SK-N-SH (cell line): ENCODE results near the gene DCAF8.

Experiments
- CHD2 ChIP-seq: fragments of 150-350 bp; IDR thresholded peaks from 2 replicates; pipeline ENCODE4 v1.6.1; 2018; ENCODE audit warnings: low read length; ENCODE audit not compliant: partially characterized antibody
- EP300 ChIP-seq, 2 experiments: IDR thresholded peaks; 2 replicates each; pipeline versions ENCODE4 v1.4.0 to v1.6.1; 2012; ENCODE audit warnings: borderline replicate concordance in 1 of 2, low read depth in 1 of 2, low read length in 1 of 2
- MAX ChIP-seq: IDR thresholded peaks from 2 replicates; pipeline ENCODE4 v1.4.0; 2012; ENCODE audit warnings: low read depth
- NFIC ChIP-seq: IDR thresholded peaks from 2 replicates; pipeline ENCODE4 v1.4.0; 2012; ENCODE audit warnings: borderline replicate concordance
- POLR2AphosphoS5 ChIP-seq: IDR thresholded peaks from 2 replicates; pipeline ENCODE4 v1.6.1; 2012; ENCODE audit warnings: low read depth, low read length
- REST ChIP-seq: IDR thresholded peaks from 2 replicates; pipeline ENCODE4 v1.6.1; 2012; ENCODE audit warnings: mild to moderate bottlenecking, low read depth, low read length, moderate library complexity
- SIN3A ChIP-seq: IDR thresholded peaks from 2 replicates; pipeline ENCODE4 v1.6.1; 2012; ENCODE audit warnings: low read depth, mild to moderate bottlenecking, low read length, moderate library complexity, borderline replicate concordance
- SMC3 ChIP-seq: IDR thresholded peaks from 2 replicates; pipeline ENCODE4 v1.6.1; 2012; ENCODE audit warnings: low read depth, low read length, improper control_type of control experiment
- TF ChIP-seq, protein P1 (sequence below): fragments of 200-600 bp; sonication (generic); IDR thresholded peaks from 2 replicates; pipeline ENCODE4 v1.6.1; 2017; ENCODE audit warnings: antibody characterized with exemption, mild to moderate bottlenecking, moderate library complexity

GRCh38 chr1:160293020-160293968 lies 30.9 kb upstream of the DCAF8 start:
- TF ChIP-seq, protein P1, sequence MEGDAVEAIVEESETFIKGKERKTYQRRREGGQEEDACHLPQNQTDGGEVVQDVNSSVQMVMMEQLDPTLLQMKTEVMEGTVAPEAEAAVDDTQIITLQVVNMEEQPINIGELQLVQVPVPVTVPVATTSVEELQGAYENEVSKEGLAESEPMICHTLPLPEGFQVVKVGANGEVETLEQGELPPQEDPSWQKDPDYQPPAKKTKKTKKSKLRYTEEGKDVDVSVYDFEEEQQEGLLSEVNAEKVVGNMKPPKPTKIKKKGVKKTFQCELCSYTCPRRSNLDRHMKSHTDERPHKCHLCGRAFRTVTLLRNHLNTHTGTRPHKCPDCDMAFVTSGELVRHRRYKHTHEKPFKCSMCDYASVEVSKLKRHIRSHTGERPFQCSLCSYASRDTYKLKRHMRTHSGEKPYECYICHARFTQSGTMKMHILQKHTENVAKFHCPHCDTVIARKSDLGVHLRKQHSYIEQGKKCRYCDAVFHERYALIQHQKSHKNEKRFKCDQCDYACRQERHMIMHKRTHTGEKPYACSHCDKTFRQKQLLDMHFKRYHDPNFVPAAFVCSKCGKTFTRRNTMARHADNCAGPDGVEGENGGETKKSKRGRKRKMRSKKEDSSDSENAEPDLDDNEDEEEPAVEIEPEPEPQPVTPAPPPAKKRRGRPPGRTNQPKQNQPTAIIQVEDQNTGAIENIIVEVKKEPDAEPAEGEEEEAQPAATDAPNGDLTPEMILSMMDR = no peak
- TF ChIP-seq CHD2 (no peak), MAX (no peak), POLR2AphosphoS5 (no peak), SMC3 (no peak), NFIC (no peak), SIN3A (no peak), REST (no peak), EP300 (IDR thresholded peaks at IDR 0.05; ENCODE audit: borderline replicate concordance in 1 of 2, low read depth in 1 of 2, low read length in 1 of 2) (no peak)
